ENCODE results near the gene GPER1.
A peak's percentile ranks its signal among the peaks of the same experiment; 100 is the strongest.

The GPER1 gene

GRCh38 chr7:1054438-1054837, 33.5 kb upstream of the GPER1 start:
- no peak for DNase-seq

- DNase-seq = no peak
Observed at GRCh38 chr7:1054861-1055450, 33.0 kb upstream of the GPER1 start.

GRCh38 chr7:1055491-1055955, 32.4 kb upstream of the GPER1 start:
- no peak for DNase-seq

GRCh38 chr7:1055956-1056784, 31.7 kb upstream of the GPER1 start:
- no peak for DNase-seq

- DNase-seq = no peak
Observed at GRCh38 chr7:1056785-1057410, 31.0 kb upstream of the GPER1 start.

GRCh38 chr7:1057416-1058291, 30.3 kb upstream of the GPER1 start:
- no peak for DNase-seq

- no peak for DNase-seq
Observed at GRCh38 chr7:1058311-1058710, 29.6 kb upstream of the GPER1 start.

- DNase-seq = no peak
Observed at GRCh38 chr7:1058821-1059199, 29.1 kb upstream of the GPER1 start.

- DNase-seq = no peak
Observed at GRCh38 chr7:1059200-1060091, 28.5 kb upstream of the GPER1 start.

- no peak for DNase-seq
Observed at GRCh38 chr7:1060315-1061072, 27.4 kb upstream of the GPER1 start.

- DNase-seq = no peak
Observed at GRCh38 chr7:1061180-1061579, 26.7 kb upstream of the GPER1 start.

- no peak for DNase-seq
Observed at GRCh38 chr7:1062296-1063294, 25.3 kb upstream of the GPER1 start.

- DNase-seq = no peak
Observed at GRCh38 chr7:1063361-1063760, 24.6 kb upstream of the GPER1 start.

GRCh38 chr7:1064581-1064980, 23.3 kb upstream of the GPER1 start:
- DNase-seq = no peak

- no peak for DNase-seq
Observed at GRCh38 chr7:1065263-1065584, 22.7 kb upstream of the GPER1 start.

GRCh38 chr7:1065585-1066241, 22.2 kb upstream of the GPER1 start:
- peak in 1 of 2 experiments; percentile 47 for DNase-seq

GRCh38 chr7:1066242-1066588, 21.7 kb upstream of the GPER1 start:
- no peak for DNase-seq

- no peak for DNase-seq
Observed at GRCh38 chr7:1068013-1068412, 19.9 kb upstream of the GPER1 start.

- no peak for DNase-seq
Observed at GRCh38 chr7:1068619-1069018, 19.3 kb upstream of the GPER1 start.
